ENCODE measurements around the gene ATP1B2.
"Not testable (repeated sequence)": the region's sequence is repeated elsewhere in the genome, so short reads cannot be mapped to it uniquely, and the experiment has no call there.

ATP1B2 gene

GRCh38 chr17:7650509-7651096 is at the start of gene ATP1B2:
Gene ATP1B2, plus strand, starts transcription at chr17:7650926. Its CDS starts 593 bp downstream, at chr17:7651519.
- peak in 53 of 58 donors; percentile 23 to 84 (median 67) for DNase-seq

DNA sequence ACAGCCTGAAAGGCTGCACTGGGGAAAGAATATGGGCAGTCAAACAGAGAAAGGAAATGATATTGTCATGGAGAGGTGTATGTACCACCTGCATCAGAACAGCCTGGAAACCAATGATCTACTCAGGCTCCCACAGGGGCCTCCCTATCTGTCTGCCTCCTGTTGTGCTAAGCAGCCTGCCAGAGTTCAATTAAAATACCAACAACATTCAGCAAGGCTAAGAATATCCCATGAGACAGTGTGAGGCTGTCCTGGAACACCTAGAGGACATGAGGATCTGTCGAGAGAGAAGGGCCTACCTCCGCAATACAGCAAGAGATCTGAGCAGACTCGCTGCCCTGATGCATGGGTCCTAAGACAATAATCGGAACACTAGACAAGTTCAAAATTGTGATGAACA is 44.4 kb upstream of the ATP1B2 start:
- no peak for DNase-seq

- no peak for DNase-seq
Measured at GRCh38 chr17:7610641-7611040, 40.1 kb upstream of the ATP1B2 start.

GRCh38 chr17:7611635-7612293 is 39.0 kb upstream of the ATP1B2 start:
- no peak for DNase-seq

DNA sequence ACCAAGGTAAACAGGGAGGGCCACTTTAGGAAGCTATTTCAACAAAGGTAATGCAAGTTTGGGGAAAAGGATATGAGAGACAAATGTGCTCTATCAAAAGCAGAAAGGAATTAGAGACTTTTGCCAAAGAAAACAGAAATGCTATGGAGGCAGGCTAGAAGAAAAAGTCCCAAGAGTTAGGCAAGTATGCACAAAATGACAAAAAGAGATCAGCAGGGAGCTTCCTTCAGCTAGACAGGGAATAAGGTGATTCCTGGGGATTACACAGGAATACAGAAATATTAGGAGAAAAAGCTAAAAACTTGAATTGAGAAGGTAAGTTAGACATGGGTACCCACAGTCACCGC is 38.5 kb upstream of the ATP1B2 start:
- no peak for DNase-seq

- no peak for DNase-seq
Measured at GRCh38 chr17:7613769-7614424, 36.8 kb upstream of the ATP1B2 start.

- peak; percentile 91 to 100 (median 99) for DNase-seq
Measured at GRCh38 chr17:7614425-7615264, 36.1 kb upstream of the ATP1B2 start, which contains the start of gene FXR2. Gene FXR2, minus strand, starts transcription at chr17:7614897. Its CDS starts 365 bp downstream, at chr17:7614532.

DNA sequence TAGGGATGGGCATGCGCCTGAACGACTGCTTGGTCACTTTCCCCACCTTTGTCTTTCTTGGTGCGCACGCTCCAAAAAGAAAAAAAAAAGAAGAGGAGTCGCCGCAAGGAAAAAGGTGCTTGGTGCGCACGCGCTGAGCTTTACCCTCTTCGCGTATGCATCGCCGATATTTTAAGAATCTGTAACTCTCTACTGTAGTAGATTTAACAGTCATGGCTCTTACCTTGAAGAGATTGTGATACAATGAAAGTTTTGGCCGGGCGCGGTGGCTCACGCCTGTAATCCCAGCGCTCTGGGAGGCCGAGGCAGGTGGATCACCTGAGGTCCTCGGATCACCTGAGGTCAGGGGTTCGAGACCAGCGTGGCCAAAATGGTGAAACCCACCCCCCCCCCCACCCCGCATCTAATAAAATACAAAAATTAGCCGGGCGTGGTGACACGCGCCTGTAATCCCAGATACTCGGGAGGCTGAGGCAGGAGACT is 35.4 kb upstream of the ATP1B2 start:
- DNase-seq, result no peak

DNA sequence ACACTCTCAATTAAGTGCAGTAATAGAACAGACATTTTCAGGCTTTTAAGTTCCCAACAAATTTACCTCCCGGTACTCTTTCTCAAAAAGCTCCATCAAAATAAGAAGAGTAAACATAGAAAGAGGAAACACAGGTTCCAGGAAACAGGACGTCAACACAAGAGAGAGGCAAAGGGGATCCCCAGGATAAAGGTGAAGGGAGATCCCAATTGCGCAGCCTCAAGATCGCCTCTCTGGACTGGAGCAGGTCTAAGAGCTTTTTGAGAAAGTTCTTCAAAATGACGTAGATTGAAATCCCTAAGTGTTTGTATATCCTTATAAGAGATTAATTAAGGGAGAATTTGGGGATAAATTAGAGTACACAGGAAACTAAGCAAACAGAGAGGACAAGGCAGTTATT is 32.1 kb upstream of the ATP1B2 start:
- no peak for DNase-seq

GRCh38 chr17:7620835-7621234 is 29.9 kb upstream of the ATP1B2 start:
- no peak for DNase-seq

- no peak for DNase-seq
Measured at GRCh38 chr17:7623661-7624060, 27.1 kb upstream of the ATP1B2 start.

DNA sequence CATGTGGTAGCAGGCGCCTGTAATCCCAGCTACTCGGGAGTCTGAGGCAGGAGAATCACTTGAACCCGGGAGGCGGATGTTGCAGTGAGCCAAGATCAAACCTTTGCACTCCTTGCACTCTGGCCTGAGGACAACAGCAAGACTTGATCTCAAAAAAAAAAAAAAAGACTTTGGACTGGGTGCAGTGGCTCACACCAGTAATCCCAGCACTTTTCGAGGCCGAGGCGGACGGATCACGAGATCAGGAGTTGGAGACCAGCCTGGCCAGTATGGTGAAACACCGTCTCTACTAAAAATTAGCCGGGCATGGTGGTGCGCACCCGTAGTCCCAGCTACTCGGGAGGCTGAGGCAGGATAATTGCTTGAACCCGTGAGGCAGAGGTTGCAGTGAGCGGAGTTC is 25.0 kb upstream of the ATP1B2 start:
- not testable (repeated sequence) for DNase-seq

- peak in 8 of 58 donors; percentile 6 to 20 (median 12) for DNase-seq
Measured at GRCh38 chr17:7626307-7626706, 24.4 kb upstream of the ATP1B2 start.

DNA sequence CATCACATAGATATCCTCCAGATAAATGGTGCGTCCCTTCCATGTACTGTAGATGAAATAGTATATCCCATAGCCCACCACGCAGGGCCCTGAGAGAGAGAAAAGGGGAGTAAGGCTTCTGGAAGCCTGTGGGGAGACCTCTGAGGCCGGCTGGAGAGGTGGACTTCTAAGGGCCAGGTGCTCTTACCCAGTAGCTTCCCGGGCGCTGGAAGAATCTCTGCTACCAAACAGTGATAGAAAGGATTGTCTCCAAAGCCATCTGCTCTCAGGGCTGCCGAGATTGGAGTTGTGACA is 23.8 kb upstream of the ATP1B2 start:
- DNase-seq, result peak in 3 of 58 donors; percentile 15 to 22 (median 18)

DNA sequence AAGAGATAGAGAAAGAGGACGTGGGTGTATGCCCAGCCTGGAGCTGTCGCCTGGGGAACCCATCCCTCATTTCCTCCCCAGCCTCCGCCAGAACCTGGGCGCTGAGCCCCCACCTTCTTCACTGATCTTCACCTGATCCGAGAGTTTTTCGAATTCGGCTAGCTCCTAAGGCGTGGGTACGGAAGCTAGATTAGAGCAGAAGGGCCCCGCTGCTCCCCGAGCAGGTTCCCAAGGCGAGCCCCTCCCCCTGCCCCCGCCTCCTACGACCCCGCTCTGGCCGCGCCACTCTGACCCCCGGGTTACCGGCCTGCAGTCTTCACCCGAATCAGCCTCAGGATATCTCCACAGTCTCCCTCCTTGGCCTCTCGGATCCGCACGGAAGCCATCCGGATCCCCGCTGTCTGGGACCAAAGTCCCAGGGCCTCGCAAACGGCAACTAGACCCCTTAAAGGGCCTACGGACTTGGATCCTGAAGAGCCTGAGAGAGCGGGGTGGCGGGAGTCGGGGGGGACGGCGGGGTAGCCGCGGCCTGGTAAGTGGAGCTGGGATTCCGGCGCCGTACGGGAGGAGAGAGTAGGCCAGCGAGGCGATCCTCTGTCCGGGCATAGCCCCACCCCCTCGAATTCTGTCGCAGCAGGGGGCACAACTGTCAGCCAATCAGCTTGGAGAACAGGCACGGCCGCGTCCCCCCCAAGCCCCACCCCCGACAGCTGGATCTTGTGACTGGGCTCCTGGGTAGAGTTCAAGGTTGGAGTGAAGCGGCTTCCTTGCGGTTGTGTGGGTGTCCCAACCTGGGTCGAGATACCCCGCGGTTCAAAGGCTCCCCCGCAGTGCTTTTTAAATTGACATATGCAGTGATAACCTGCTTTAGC is 23.2 kb upstream of the ATP1B2 start, which contains the start of gene SAT2:
Gene SAT2, minus strand, starts transcription at position 572 of the 872 bp plus-strand sequence. Its CDS starts 186 bp downstream, at position 386.
- DNase-seq, result peak; percentile 52 to 97 (median 92)

GRCh38 chr17:7629939-7630571 is 20.7 kb upstream of the ATP1B2 start, which contains the start of gene SHBG:
Gene SHBG, plus strand, starts transcription at chr17:7630135. Its CDS starts 38 bp downstream, at chr17:7630173.
- DNase-seq, result no peak

- no peak for DNase-seq
Measured at GRCh38 chr17:7631398-7632380, 19.0 kb upstream of the ATP1B2 start.

- DNase-seq, result peak in 2 of 58 donors; percentile 11 to 18
Measured at GRCh38 chr17:7632492-7632894, 18.2 kb upstream of the ATP1B2 start.

GRCh38 chr17:7633093-7633492 is 17.6 kb upstream of the ATP1B2 start:
- DNase-seq, result no peak
